Stromal cell of bone marrow (primary cell): ENCODE measurements around the gene PLPPR4.
"Not testable (repeated sequence)": the region's sequence is repeated elsewhere in the genome, so short reads cannot be mapped to it uniquely, and the experiment has no call there.

ENCODE experiments used
- DNase-seq: peaks from one replicate; pipeline ENCODE4 v3.0.0-alpha.2; 2012; ENCODE audit warnings: low read depth

PLPPR4 gene

GRCh38 chr1:99268021-99268420, 3.7 kb downstream of the PLPPR4 start:
- no peak for DNase-seq

DNA sequence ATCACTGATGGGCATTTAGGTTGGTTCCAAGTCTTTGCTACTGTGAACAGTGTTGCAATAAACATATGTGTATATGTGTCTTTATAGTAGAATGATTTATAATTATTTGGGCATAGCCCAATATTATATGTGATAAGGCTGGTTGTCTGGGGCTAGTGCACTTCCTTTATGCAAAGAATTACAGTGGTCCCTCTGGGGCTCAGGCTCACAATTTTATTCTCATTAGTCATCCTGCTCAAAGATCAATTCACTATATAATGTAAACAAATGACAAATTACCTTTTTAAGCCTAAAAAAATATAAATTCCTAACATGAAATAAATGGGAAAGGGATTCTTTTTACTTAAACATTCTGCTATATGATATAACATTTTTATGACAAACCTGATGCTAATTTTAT, 5.0 kb downstream of the PLPPR4 start:
- no peak for DNase-seq

- DNase-seq, result no peak
Measured at GRCh38 chr1:99270646-99271045, 6.4 kb downstream of the PLPPR4 start.

- DNase-seq, result no peak
Measured at GRCh38 chr1:99271249-99271648, 7.0 kb downstream of the PLPPR4 start.

DNA sequence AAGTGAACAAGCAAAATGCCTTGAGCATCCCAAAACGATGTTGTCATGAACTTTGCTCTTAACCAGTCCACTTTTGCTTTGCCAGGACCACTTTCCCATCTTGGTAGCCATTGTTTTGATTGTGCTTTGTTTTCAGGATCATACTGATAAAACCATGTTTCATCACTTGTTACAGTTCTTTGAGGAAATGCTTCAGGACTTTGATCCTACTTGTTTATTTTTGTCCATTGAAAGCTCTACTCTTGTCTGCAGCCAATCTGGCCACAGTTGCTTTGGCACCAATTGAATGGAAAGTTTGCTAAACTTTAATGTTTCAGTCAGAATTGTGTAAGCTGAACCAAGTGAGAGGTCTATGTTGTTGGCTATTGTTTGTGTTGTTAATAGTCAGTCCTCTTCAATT, 12.8 kb downstream of the PLPPR4 start:
- DNase-seq, result no peak

GRCh38 chr1:99279525-99279924, 15.2 kb downstream of the PLPPR4 start:
- no peak for DNase-seq

DNA sequence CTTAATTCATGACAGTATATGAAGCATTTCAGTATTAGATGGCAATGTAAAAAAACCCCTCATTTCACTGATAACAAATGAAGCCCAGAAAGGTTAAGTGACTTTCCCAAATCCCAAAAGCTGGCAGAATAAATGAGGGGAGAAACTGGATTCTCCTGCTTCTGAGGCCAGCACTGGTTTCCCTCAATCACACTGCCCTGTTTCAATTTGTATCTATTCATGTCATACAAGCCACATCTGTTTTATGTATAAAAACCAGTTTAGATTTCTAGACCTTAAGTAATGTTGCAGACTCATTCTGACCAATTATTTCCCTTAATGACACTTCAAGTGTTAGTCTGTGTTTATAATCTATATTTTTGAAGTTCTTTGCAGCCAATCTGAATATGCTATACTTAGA, 16.8 kb downstream of the PLPPR4 start:
- no peak for DNase-seq

DNA sequence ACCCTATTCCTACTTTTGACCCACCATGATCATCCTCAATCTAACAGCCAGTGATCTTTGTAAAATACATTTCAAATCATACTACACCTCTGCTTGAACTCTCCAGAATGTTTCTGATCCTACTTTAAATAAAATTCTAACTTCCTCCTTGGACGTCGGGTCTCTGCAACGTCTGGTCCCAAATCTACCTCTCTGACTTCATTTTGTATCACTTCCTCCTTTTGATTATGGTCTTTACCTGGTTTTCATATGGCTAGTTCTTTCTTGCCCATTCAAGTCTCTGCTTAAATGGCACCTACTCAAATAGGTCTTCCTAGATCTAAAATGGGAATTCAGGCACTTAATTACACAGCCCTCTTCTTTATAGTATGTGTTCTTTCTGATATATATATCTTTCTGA, 18.2 kb downstream of the PLPPR4 start:
- DNase-seq, result no peak

DNA sequence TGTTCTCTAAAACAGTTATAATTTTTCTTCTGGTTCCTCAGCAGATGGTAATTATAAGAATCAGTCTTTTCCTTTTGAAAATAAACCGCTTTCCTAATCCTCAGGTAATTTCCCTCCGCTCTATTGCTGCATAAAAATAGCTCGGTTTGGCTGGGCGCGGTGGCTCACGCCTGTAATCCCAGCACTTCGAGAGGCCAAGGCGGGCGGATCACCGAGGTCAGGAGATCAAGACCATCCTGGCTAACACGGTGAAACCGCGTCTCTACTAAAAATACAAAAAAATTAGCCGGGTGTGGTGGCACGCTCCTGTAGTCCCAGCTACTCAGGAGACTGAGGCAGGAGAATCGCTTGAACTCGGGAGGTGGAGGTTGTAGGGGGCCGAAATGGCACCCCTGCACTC, 19.2 kb downstream of the PLPPR4 start:
- DNase-seq, result not testable (repeated sequence)

DNA sequence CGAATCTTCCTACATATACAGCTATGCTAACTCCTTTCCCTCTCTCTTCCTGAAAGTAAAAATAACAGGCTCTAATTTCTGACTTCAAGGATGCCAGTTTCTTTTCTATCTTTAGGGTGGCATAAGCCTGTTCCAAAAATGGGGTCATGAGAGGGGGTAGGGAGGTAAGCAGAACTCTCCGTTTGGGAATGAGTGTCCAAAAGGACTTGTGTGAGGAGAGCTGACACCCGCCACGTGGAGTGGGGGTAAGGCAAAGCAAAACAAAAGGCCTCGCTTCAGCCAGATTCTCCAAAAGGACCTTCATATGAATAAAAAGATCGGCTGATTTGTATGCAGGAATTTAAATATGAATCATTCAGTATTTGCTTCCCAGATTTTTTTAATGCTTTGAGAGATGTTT, 28.6 kb downstream of the PLPPR4 start:
- DNase-seq, result no peak

- no peak for DNase-seq
Measured at GRCh38 chr1:99297923-99298322, 33.6 kb downstream of the PLPPR4 start.

- no peak for DNase-seq
Measured at GRCh38 chr1:99304725-99305282, 40.5 kb downstream of the PLPPR4 start.

- no peak for DNase-seq
Measured at GRCh38 chr1:99305626-99306025, 41.3 kb downstream of the PLPPR4 start.

GRCh38 chr1:99306056-99306455, 41.8 kb downstream of the PLPPR4 start:
- no peak for DNase-seq

DNA sequence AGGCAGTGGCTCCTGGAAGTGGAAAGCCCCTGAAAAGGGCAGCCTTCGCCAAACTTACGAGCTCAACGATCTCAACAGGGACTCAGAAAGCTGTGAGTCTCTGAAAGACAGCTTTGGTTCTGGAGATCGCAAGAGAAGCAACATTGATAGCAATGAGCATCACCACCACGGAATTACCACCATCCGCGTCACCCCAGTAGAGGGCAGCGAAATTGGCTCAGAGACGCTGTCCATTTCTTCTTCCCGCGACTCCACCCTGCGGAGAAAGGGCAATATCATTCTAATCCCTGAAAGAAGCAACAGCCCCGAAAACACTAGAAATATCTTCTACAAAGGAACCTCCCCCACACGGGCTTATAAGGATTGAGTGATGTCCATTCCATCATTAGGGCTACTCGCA, 42.4 kb downstream of the PLPPR4 start:
- no peak for DNase-seq

DNA sequence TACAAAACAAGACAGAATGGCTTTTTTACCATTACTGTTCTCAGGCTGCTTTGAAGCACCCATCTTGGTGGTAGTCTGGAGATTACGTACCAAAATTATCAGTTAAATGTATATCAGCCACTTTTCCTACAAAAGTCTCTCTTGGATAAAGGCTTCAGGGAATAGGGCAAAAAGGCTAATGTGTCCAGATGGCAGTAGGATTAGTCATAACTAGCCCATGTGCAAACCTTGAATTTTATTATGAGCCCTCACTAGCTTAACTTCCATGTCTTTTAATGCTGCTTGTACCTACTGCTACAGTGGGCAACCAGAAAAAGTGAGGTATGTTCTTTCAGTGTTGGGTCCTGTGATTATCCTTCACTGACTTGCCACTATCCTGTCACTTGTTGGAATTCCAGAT, 51.0 kb downstream of the PLPPR4 start:
- no peak for DNase-seq

- no peak for DNase-seq
Measured at GRCh38 chr1:99326215-99326949, 62.1 kb downstream of the PLPPR4 start.

GRCh38 chr1:99327357-99327756, 63.1 kb downstream of the PLPPR4 start:
- no peak for DNase-seq

DNA sequence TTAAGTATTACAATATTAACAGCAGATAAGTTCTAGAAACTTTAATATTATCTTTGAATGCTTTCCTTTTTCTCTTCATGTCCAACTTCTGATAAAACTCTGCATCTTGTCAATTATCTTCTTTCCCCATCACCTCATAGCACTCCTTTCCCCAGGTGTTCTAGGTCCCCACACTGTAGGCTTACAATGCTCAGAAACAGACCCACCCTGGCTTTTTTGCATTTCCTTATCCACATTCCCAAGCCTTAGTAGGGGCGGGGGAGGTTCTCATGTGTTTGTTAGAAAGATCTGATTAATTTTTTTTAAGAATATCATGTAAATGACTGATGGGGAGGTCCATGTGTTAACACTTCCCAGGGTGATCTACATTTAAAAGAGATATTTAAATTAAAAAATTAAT, 63.9 kb downstream of the PLPPR4 start:
- DNase-seq, result no peak

GRCh38 chr1:99331083-99331482, 66.8 kb downstream of the PLPPR4 start:
- no peak for DNase-seq

GRCh38 chr1:99331636-99332035, 67.3 kb downstream of the PLPPR4 start:
- no peak for DNase-seq

DNA sequence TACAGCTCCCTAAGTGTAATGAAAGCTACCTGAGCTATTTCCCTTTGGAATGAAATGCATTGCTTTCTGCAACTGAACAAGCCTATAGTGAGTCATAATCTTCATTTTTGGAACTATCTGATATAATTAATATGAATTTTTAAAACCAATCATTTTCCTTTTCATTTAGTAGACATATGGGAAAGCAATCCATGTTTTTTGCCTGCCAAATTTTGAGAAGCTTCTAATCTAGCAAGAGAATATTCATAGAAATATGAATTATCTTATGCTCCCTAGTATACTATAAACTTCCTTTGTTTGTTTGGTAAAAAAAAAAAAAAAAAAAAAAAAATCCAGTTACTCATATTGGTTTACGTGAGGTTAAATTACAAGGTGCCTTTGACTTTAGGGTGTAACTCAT, 68.3 kb downstream of the PLPPR4 start:
- no peak for DNase-seq

- DNase-seq, result no peak
Measured at GRCh38 chr1:99334991-99335390, 70.7 kb downstream of the PLPPR4 start.

DNA sequence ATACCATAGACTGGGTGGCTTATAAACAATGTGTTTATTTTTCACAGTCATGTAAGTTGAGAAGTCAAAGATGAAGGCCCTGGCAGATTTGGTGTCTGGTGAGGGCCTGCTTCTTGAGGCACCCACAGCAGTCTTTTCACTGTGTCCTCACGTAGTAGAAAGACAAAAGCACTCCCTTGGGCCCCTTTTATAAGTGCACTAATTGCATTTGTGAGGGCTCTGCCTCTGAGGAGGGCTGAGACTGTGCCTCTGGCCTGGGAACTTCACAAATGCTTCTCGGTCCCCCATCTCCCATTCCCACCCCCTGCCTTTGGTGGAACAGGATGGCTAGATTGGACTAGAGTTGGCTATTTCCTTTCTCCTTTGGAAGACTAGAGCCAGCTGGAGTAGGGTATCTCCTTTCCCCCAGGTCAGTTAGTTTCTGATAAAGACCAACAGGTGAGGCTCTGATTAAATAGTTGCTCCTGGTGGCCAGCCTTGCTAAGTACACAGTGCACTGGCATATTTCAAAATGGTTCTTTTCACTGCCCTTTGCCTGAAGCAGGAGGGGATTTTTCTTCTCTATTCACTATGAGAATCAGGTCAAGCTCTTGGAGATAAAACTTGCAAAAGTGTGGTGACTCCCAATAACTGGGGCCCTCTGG, 82.9 kb downstream of the PLPPR4 start:
- DNase-seq, result no peak
